Caki2 (cell line): Measurements from ENCODE around the gene NPAS3. TPM values are rescaled to one million over a fixed set of nuclear protein-coding genes. Genes with fewer than 3 reads are reported as not detected.

Source experiments
- DNase-seq: peaks from one replicate; pipeline ENCODE4 v3.0.0-alpha.2; 2015; ENCODE audit warnings: low read depth
- in situ Hi-C: cut with HindIII; loops from 2 replicates; pipeline ENCODE4 v1.10.0; 2016; ENCODE audit warnings: low sequenced_read_pairs, low pct_unique_long_range_greater_than_20kb, mixed read lengths
- total RNA-seq: library from RNA; depleted of rRNA; stranded (reverse); fragments of >200 nt; shearing (Covaris generic); gene quantifications from 2 replicates; pipeline ENCODE4 v1.2.3, GENCODE V29; 2014; ENCODE audit warnings: low replicate concordance

Gene NPAS3
- total RNA-seq, 1 experiment from 2014 or later, result 8.1 TPM

DNA sequence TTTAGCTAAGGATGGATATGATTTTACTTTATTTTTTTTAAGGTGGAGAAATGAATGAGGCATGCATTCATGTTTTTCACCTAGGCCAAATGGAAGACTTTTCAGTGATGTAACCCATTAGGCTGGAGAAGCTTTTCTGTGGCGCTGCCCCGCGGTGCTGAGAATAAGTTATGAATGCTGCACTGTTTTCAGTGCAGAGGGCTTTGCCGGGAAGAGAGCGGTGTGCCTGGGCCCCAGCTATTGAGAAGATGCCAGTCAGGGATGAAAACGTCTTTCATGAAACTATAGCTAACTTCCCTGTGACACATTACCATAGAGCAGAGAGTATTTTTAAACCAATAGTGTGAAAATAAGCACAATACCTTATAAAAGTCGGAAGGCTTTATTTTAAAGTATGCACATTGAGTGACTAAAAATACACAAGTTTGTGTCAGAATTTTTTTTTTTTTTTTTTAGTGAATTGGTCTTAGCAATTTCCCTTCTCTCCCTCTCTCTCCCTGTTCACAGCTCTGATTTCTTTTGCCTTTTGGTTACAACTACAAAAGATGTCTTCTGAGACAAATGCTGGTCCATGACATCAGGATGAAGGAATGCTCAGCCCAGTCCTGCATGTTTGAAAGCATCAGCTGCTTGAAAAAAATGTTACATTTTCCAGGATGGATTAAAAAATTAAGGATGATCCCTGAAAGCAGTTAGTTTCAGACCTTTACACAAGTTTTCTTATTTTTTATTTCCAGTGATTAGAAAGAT is 48.3 kb downstream of the NPAS3 start:
- no peak for DNase-seq
- in situ Hi-C loops, result no loop called here

DNA sequence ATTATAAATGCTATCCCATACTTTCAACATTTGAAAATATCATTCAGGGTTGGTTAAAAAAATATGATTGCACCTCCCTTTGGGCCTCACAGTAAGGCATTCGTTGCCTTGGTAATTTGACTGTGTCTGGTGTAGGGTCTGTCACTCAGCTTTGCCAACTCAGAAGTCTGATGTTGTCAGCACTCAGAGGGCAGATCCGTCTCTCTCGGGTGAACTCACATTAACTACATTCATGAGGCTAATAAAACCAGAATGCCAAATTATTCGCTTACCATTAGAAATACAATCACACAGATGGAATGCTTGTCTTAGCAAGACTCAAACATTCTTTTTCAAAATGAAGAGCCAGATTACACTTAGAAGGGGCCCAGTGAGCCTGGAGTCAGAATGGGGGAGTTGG is 53.0 kb downstream of the NPAS3 start:
- in situ Hi-C loops, result no loop called here
- no peak for DNase-seq

DNA sequence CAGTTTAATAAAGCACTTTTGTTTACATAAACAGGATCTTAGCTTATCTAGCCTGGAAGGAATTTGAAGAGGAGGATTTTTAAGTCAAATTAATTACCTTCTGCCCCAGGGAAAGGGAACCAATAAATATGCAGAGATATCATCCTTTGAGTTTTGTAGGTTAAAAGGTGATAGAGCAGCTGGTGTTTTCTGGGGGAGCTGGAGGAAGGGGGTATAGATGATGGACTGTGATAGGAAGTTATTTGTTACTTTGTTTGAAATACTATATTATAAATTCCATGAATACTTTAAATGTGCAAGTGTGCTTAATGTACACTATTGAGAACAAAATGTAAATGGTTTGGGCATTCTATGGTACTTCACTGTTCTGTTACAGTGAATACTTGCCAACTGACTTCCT is 55.2 kb downstream of the NPAS3 start:
- in situ Hi-C loops, result no loop called here

DNA sequence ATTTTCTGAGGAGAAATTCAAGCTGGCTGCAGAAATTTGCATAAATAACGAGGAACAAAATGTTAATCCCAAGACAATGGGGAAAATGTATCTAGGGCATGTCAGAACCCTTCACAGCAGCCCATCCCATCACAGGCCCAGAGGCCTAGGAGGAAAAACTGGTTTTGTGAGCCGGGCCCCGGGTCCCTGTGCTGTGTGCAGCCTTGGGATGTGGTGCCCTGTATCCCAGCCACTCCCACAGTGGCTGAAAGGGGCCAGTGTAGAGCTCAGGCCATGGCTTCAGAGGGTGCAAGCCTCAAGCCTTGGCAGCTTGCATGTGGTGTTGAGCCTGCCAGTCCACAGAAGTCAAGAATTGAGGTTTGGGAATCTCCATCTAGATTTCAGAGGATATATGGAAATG is 57.7 kb downstream of the NPAS3 start:
- in situ Hi-C loops, result no loop called here
- DNase-seq, result no peak

More for the DNA sequence above, 55.2 kb downstream of the NPAS3 start:
- DNase-seq, result no peak

DNA sequence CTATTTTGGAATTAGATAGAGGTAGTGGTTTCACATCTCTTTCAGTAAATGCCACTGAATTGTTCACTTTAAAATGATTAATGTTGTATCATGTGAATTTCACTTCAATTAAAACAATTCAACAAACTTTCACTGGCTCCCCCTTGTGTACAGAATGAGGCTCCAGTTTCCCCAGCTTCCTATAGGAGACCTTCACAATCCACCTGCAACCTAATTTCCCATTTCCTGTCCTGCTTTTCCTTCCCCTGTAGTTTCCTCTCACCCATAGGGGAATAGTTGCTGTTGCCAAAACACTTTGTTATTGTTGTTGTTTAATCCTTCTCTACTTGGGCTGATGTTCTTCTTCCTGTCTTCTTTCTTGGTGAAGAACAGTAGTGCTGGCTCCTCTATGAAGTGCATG is 59.8 kb downstream of the NPAS3 start:
- in situ Hi-C loops, result no loop called here
- DNase-seq, result no peak

DNA sequence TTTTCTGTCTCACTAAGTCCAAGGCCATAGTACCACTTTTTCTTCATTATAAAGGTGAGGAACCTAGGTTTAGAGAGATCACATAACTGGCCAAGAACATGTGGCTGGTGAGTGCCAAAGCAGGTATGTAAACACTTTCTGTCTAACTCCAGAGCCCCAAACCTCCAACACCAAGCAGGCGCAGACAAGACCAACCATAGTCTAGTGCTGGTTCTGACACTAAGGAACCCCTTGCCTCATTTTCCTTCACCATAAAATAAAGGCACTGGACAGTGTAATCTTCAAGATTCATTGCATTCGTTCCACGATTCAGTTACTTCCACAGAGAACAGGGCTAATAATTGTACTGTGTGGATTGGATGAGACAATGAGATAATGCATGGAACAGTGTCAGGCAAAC is 71.0 kb downstream of the NPAS3 start:
- in situ Hi-C loops, result no loop called here

DNA sequence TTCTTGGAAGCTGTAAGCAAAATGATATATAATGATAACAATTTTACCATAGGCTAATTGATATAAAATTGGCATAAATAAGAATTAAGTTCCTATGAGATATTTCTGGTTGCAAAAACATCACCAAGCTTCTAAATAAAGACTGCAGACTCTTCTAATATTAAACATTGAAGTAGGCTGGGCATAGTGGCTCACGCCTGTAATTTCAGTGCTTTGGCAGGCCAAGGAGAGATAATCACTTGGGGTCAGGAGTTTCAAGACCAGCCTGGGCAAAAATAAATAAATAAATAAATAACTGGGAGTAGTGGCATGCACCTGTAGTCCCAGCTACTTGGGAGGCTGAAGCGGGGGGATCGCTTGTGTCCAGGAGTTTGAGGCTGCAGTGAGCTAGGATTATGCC is 71.8 kb downstream of the NPAS3 start:
- DNase-seq, result no peak
- in situ Hi-C loops, result no loop called here

More for the DNA sequence above, 71.0 kb downstream of the NPAS3 start:
- no peak for DNase-seq

DNA sequence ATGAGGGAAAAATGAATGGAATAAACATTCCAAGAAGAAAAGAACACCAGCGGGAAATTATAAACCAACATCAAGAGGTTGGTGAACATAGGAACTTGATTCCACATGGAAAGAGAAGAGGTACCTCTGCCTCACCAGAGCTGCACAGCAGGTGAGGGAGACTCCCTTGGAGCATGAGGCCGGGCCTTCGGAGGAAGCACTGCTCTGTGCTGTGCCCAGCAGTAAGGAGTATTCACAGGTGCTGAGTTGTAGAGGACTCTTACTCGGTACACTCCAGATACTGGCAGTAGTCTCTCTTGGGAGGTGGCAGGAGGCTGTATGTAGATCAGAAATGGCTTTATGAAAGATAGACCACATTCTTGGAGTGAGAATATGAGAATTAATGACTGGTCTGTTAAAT is 76.0 kb downstream of the NPAS3 start:
- no peak for DNase-seq
- in situ Hi-C loops, result no loop called here

DNA sequence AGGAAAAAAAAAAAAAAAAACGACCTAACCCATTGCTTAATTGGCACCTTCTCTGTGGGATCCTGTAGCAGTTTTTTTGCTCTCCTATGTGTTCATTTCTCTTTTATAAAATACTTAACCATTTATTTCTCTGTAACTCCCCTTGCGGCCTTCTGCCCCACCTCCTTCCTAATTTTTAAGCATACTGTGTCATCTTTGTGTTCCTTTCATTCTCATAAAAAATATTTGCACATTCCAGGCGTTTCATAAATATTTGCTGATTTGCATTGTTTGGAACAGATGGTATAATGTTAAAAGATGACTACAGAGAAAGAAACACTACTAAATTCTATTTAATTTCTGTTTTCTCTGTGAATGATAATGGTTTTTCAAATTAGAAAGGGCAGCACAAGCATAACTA is 77.9 kb downstream of the NPAS3 start:
- DNase-seq, result no peak
- in situ Hi-C loops, result no loop called here

DNA sequence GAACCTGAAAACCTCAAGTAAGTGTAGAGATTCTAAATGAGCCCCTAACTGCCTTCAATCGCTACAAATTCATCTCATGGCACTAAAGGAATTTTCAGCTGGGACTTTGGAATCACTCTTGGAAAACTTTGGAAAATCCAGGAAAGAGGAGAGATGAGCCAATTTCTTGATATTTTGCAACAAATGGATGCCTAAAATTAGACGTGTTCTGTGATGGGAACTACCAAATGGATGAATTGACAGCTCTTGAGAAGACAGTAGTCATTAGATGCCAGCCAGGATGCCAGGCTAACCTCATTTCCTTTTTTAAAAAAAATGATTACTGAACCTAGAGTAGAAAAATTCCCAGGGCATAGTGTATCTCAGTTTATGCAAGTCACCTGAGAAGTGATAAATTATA is 78.3 kb downstream of the NPAS3 start:
- no peak for DNase-seq
- in situ Hi-C loops, result no loop called here

DNA sequence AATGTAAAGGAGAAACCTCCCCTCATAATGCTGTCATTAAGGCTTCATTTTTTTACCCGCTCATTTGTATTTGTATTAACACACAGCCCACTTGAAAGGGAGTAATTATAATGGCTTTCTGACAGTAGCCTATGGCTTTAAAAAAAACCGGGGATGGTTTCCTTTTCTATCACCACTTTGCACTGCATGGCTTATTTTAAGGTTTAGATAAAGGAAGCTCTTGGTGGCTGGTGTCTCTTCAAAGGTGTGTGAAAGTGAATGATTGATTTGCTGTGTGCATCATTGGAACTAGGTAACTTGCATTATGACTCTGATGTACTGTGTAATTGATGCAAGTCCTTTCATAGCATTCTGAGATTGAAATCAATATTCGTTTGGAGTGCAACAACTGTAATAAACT is 80.7 kb downstream of the NPAS3 start:
- in situ Hi-C loops, result no loop called here
- DNase-seq, result no peak

DNA sequence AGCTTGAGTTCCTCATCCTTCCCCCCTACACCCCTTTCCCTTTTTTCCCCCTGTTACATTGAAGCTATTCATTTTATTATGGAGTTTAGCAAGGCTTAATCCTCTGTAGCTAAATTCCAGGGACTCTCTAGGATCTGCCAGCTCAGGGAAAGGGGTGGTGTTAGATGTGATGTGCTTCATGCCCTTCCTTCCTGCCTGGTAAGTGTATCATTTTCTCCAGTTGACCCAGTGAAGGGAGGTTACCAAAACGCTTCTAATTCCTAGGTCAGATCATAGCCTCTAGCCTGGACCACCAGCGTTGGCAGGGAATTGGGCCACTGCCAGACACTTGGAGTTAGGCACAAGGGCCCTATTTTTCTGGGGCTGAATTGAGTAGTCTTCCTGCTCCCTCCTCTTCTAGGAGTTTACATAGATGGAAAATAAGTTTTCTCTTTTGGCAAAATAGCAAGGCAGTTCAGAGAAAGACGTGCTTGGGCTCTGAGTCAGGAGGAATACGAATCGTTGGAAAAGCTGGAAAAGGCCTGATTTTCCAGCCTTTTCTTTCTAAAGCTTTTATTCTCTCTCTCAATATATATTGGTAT is 88.3 kb downstream of the NPAS3 start:
- DNase-seq, result no peak
- in situ Hi-C loops, result no loop called here

DNA sequence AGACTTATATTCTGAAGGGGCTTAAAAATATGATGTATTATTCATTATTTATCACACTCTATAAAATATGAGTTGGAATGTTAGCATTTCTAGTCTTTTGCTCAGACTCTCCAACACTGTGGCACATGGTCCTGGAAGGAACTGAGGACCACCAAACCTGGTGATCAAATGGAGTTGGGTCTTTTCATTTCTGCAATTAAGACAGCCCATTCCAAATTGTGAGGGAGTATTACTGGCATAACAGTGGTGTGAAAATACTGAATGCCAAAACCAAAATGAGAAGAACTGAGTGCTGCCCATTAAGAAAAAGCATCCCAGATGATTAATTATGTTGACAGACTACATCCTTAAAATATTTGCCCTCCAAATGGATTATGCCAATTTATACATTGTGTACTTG is 90.8 kb downstream of the NPAS3 start:
- in situ Hi-C loops, result no loop called here
- no peak for DNase-seq

DNA sequence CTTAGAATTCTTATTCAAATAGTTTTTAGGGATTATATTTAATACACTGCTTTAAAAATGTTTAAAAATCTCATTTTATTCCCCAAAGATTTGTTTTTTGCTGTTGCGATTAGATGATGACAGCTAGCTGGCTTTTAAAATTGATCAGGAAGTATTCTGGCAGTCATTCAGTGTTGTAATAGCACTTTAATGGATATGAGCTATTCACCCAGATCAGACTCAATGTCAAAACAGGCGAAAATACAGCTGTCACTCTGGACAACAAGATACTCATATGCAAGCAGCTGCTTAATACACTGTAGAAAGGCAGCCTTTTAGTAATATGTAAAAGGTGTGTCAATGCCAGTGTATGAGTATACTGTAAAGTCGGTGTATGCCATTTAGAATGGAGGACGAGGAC is 91.7 kb downstream of the NPAS3 start:
- in situ Hi-C loops, result no loop called here

DNA sequence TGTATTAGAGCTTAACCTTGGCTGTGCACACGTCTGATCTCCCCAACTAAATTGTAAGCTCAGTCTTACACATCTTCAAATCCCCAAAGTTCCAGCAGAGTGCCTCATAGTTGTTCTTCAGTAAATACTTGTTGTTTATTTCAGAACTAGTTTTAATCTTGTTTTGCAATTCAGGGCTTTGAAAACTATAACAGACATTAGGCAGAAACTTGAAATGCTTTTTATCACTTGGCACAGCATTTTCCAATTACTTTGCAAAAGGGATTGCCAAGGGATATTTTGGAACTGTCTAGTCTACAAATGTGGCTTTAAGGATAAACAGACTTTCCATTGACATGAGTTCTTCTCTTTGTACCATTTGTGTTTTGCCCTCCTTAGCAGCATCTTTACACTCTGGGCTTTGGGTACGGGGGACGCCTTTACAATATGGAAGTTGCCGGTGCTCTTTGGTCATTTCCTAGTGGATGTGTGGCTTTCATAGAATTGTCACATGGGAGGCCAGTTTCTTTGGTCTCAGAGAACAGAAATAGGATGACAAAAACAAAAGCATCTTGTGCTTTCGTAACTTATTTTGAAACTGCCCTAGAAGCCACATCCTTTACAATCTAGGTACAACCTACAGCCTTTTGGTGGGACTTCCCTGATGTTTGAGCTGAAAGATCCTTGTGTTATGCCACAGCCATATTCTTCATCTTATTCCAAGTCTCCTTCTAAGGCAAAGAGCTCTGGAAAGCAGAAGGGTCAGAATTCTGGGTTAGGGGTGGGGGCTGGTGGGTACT is 96.9 kb downstream of the NPAS3 start:
- DNase-seq, result no peak
- in situ Hi-C loops, result no loop called here

More for the DNA sequence above, 91.7 kb downstream of the NPAS3 start:
- no peak for DNase-seq

DNA sequence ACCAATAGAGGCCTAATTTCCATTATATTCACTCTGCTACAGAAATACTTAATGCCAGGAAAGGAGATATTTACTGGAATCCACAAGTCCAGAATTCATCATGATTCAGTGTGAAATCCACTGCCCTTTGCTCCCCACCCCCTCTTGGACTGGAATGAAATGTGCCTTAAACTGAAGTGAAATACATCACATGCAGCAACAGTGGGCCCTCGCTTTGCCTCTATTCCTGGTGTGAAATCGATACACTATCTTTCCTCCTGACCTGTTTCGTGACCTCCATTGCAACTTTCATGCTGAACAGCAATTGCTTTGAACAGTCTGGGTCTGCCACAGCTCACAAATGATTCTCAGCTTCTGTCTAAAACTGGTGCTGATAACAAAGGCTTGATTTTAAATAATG is 100.6 kb downstream of the NPAS3 start:
- DNase-seq, result no peak
- in situ Hi-C loops, result no loop called here

DNA sequence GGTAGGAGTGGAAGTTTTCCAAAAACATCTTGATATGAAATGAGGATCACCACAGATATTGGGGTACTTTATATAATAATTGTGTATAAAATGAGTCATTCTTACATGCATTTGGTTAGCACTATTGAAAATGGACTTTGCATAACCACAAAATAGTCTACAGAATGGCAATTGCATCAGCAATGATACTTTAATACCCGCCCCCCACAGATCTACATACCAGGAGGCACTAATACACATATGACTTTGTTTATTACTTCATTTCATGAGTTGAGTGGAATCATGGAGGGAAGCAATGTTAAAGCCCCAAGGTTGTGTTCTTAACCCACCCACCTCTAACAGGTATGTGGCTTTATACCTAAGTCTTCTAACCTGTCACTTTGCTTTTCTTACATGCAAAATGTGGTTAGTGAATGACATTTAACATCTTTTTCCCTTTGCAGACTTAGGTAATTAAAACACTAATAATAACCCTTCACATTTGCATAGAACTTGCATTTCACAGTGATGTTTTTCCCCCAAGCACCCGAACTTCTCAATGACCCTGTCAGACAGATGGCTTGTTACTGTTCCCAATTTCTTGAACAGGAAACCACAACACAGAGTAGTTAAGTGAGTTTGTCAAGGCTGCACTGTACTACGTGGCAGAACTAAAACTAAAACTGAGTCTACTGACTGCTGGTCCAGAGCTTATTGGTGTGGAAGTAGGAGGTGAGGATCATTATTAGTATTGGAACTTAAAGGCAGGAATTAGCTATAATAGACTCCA is 101.9 kb downstream of the NPAS3 start:
- DNase-seq, result no peak
- in situ Hi-C loops, result no loop called here

DNA sequence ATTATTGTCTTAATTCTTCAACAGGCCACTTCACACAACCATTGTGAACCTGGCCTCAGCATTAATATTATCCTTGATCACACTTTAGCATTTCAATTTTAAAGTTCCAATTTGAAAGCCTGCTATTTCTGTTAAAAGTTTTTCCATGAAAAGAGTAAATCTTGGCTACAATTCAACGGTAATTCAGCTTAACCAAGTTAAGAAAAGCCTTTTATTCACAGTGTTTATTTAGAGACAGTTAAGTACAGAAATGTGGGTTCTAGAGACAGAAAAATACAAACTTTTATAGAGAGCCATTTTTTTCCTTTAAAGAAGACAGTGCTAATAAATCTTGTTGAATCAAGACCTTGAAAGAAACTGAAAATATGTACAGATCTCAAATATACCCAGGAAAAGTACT is 103.9 kb downstream of the NPAS3 start:
- DNase-seq, result no peak
- in situ Hi-C loops, result no loop called here

DNA sequence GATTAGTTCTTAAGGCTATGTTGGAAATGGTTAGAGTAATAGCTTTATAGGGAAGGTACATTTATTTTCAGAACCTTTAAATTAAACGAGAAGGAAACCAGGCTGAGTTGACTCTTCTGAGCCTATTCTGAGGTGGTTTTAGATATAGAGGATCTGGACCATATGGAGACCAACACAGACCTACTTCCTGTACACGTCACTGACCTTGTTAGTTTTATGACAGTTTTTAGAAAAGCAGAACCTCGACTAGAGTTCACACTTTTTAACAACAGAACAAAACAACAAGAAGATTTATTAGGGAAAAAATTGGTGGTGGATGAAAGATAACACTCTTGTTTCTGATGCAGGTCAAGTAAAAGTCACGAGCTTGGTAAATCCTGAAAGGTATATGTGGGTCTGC is 107.1 kb downstream of the NPAS3 start:
- in situ Hi-C loops, result no loop called here
- no peak for DNase-seq
